ENCODE measurements around the gene SEMG1.

Gene SEMG1

GRCh38 chr20:45179166-45179565 lies 27.7 kb upstream of the SEMG1 start:
- TF ChIP-seq CTCF (IDR thresholded peaks at IDR 0.05) = no peak

DNA sequence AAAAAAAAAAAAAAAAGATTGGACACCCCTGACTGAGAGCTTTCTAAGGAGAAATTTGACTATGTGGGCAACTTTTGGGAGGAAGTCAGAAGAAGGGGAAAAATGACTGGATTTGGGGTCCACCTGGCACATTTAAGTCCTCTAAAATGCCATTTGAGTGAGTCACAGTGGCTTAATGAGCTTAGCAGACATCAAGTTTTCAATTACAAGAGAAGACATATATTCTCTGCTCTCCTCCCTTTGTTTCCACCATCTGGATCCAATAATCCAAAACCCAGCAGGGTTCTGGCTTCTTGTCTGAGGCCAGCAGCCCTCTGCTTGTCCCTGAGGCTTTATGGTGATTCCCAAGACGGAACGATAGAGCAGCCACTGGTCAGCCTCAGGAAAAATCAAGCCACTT lies 25.2 kb upstream of the SEMG1 start:
- no peak for TF ChIP-seq CTCF (IDR thresholded peaks at IDR 0.05)

DNA sequence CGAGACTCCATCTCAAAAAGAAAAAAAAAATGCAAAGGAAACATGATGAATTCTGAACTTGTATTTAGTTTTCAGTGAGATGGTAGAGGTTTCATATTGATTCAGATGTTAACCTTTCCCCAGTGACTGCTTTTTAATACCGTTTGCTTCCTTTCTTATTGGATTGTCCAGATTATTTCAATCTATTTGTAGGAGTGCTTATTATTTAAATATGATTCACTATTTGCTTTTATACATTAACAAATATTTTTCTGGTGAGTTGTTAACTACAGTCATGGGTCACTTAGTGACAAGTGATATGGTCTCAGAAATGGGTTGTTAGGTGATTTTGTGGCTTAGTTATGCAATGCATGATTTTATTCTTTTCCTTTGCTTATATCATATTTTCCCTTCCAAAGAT lies 23.7 kb upstream of the SEMG1 start:
- no peak for TF ChIP-seq CTCF (IDR thresholded peaks at IDR 0.05)

- no peak for TF ChIP-seq CTCF (IDR thresholded peaks at IDR 0.05)
These were observed 19.1 kb upstream of the SEMG1 start for GRCh38 chr20:45187693-45188092.

DNA sequence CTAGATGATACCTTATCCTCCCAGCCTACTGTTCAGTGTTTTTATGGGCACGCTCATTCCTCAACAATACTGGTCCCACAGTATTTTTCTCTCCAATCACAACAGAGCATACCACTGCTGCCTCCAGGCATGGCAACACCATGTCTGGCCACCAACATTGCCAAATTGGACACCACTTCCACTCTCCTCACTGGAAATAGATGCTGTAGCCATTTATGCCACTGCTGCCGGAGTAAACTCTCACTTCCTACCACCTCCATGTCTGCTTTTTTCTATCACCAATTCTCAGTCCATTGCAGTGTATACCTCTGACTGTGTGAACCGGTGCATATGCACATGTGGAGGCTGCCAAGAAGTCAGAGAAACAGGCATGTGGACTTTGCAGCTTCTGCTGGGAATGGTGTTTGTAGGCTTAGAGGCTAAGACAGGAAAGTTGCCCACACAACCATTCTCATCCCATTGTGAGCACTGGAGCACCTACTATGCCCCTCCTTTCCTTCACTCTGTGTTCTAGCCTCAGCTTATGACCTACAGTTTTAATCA lies 17.7 kb upstream of the SEMG1 start:
- TF ChIP-seq CTCF (IDR thresholded peaks at IDR 0.05) = no peak

- TF ChIP-seq CTCF (IDR thresholded peaks at IDR 0.05) = no peak
These were observed 17.0 kb upstream of the SEMG1 start for GRCh38 chr20:45189861-45190260.

DNA sequence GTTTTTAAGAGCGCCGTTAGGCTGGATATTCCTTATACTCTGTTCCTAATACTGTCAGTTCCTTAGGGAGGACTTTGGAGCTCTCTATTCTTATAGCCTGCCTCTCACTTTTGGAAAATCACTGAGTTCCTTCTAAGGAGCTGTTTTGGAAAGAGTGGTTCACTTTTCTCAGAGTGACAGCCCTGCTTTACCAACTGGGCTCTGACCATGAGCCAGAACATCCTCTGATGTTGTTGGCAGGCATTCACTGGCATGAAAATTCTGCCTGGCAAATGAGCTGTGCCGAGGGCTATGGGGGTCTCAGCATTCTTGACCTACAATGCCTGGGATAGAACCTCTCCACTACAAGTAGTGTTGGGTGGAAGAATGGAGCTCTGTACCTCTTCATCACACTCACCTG lies 14.9 kb upstream of the SEMG1 start:
- no peak for TF ChIP-seq CTCF (IDR thresholded peaks at IDR 0.05)

GRCh38 chr20:45193331-45193730 lies 13.5 kb upstream of the SEMG1 start:
- TF ChIP-seq CTCF (IDR thresholded peaks at IDR 0.05) = no peak
